Liver (tissue), 9 donors: ENCODE measurements around the gene CBX5. TPM values are rescaled to one million over a fixed set of nuclear protein-coding genes. Genes with fewer than 3 reads are reported as not detected.

Experiments used
- DNase-seq: peaks from one replicate; pipeline ENCODE4 v3.0.0-alpha.2; 2017; ENCODE audit warnings: low spot score
- H3K27ac ChIP-seq, 2 donors: one replicate each; pipeline ENCODE4 v1.7.0; 2013; ENCODE audit warnings: inconsistent platforms in 2 of 2, low read length in 2 of 2, control low read depth in 1 of 2, low read depth in 1 of 2, mild to moderate bottlenecking in 1 of 2
- H3K27me3 ChIP-seq, 4 donors: one replicate each; pipeline versions ENCODE4 v1.6.1 to v1.7.0; 2013; ENCODE audit warnings: low read length in 3 of 4, inconsistent platforms in 1 of 4, mild to moderate bottlenecking in 1 of 4, moderate library complexity in 1 of 4; ENCODE audit not compliant: control insufficient read depth in 4 of 4, insufficient read depth in 4 of 4
- H3K36me3 ChIP-seq, 4 donors: one replicate each; pipeline versions ENCODE4 v1.6.1 to v1.7.0; 2013; ENCODE audit warnings: low read length in 3 of 4, mild to moderate bottlenecking in 3 of 4, low read depth in 1 of 4, moderate library complexity in 1 of 4; ENCODE audit not compliant: control insufficient read depth in 4 of 4, insufficient read depth in 3 of 4
- H3K4me1 ChIP-seq, 4 donors: one replicate each; pipeline versions ENCODE4 v1.6.1 to v1.7.0; 2013; ENCODE audit warnings: low read length in 3 of 4, mild to moderate bottlenecking in 3 of 4, moderate library complexity in 1 of 4; ENCODE audit not compliant: control insufficient read depth in 4 of 4, insufficient read depth in 4 of 4
- H3K4me3 ChIP-seq, 3 donors: one replicate each; pipeline versions ENCODE4 v1.6.1 to v1.7.0; 2013; ENCODE audit warnings: low read length in 3 of 3, control low read depth in 1 of 3, low read depth in 1 of 3, mild to moderate bottlenecking in 1 of 3
- H3K9ac ChIP-seq, 2 donors: one replicate each; pipeline ENCODE4 v1.7.0; 2013; ENCODE audit warnings: low read length in 2 of 2, mild to moderate bottlenecking in 2 of 2, moderate library complexity in 2 of 2, control low read depth in 1 of 2, low read depth in 1 of 2
- H3K9me3 ChIP-seq, 4 donors: one replicate each; pipeline versions ENCODE4 v1.6.1 to v1.7.0; 2013; ENCODE audit warnings: low read length in 3 of 4; ENCODE audit not compliant: control insufficient read depth in 4 of 4
- ATF3 ChIP-seq: IDR thresholded peaks from 2 replicates; pipeline ENCODE4 v1.6.1; 2016; ENCODE audit warnings: antibody characterized with exemption
- CTCF ChIP-seq: fragments of 150-350 bp; IDR thresholded peaks from 2 replicates; pipeline ENCODE4 v1.5.1; 2017; ENCODE audit warnings: improper control_type of control experiment, low read depth, low read length; ENCODE audit not compliant: missing input control
- FOXA1 ChIP-seq: IDR thresholded peaks from 2 replicates; pipeline ENCODE4 v1.6.1; 2016; ENCODE audit warnings: antibody characterized with exemption
- HNF4A ChIP-seq, 2 donors: conservative IDR thresholded peaks; 2 replicates each; pipeline ENCODE4 v1.6.1; 2016; ENCODE audit warnings: antibody characterized with exemption in 2 of 2, mild to moderate bottlenecking in 2 of 2
- JUND ChIP-seq, 2 donors: IDR thresholded peaks; 2 replicates each; pipeline ENCODE4 v1.6.1; 2016; ENCODE audit warnings: antibody characterized with exemption in 2 of 2
- MAX ChIP-seq: IDR thresholded peaks from 2 replicates; pipeline ENCODE4 v1.6.1; 2016; ENCODE audit warnings: antibody characterized with exemption
- RAD21 ChIP-seq, 2 donors: IDR thresholded peaks; 2 replicates each; pipeline ENCODE4 v1.6.1; 2016; ENCODE audit warnings: antibody characterized with exemption in 2 of 2, mild to moderate bottlenecking in 2 of 2
- REST ChIP-seq: IDR thresholded peaks from 2 replicates; pipeline ENCODE4 v1.6.1; 2016; ENCODE audit warnings: antibody characterized with exemption, mild to moderate bottlenecking
- RXRA ChIP-seq, 2 donors: IDR thresholded peaks; 2 replicates each; pipeline ENCODE4 v1.6.1; 2017 to 2018; ENCODE audit warnings: antibody characterized with exemption in 2 of 2, mild to moderate bottlenecking in 1 of 2
- SP1 ChIP-seq: IDR thresholded peaks from 2 replicates; pipeline ENCODE4 v1.6.1; 2018; ENCODE audit warnings: antibody characterized with exemption, mild to moderate bottlenecking
- TAF1 ChIP-seq: conservative IDR thresholded peaks from 2 replicates; pipeline ENCODE4 v1.6.1; 2016; ENCODE audit warnings: antibody characterized with exemption, mild to moderate bottlenecking
- ZBTB33 ChIP-seq: IDR thresholded peaks from 2 replicates; pipeline ENCODE4 v1.6.1; 2016; ENCODE audit warnings: antibody characterized with exemption
- WGBS: extraction: QIAGEN DNeasy Blood & Tissue Kit; methylation state at CpG from one replicate; pipeline ENCODE4 v1.1.7; 2013; 5-methylcytosine and 5-hydroxymethylcytosine counted together
- polyA plus RNA-seq, 2 donors: library from polyadenylated mRNA; stranded (reverse) in 1 of 2; unstranded in 1 of 2; fragments of 200-250 nt in 1 of 2; fragments of >200 nt in 1 of 2; fragmentation: Nextera tagmentation in 1 of 2; extraction: Ambion mirVana in 1 of 2; gene quantifications; one replicate each; pipeline versions ENCODE4 v1.2.1 to v1.2.3, GENCODE V29; 2013 to 2015
- total RNA-seq, 2 donors: library from RNA; depleted of rRNA; stranded (reverse); fragments of >200 nt; gene quantifications; one replicate each; pipeline ENCODE4 v1.2.3, GENCODE V29; 2014
- donor health status: healthy.
- donor health status: healthy.
- donor health status: healthy.
- donor health status: healthy.
- donor health status: healthy.

Gene CBX5
- total and polyA plus RNA-seq, 4 donors: 4.4 to 62.3 (median 12.6) TPM

GRCh38 chr12:54301428-54302048, 21.6 kb upstream of the CBX5 start:
- Histone ChIP-seq H3K36me3 (no peaks in the 10 kb centered on the region), H3K9me3 (no peaks in the 10 kb centered on the region), H3K9ac (no peak overlapping the region), H3K27me3 (no peaks in the 10 kb centered on the region), H3K4me3 (no peak overlapping the region), H3K27ac (no peak overlapping the region), H3K4me1 (peaks cover 2 to 18% (median 8%) of the 10 kb centered on the region in 4 donors)
- no peak for TF ChIP-seq REST
- DNase-seq: peak; percentile 41
- 83% methylated on average over 1 of the region's 1 CpG for WGBS

GRCh38 chr12:54300732-54301427, 21.0 kb upstream of the CBX5 start, which contains the start of gene NFE2:
NFE2 (minus strand) TSS chr12:54301015; CDS start chr12:54295248, 5,767 bp downstream.
- Histone ChIP-seq H3K4me1 (peaks cover 2 to 18% (median 7%) of the 10 kb centered on the region in 4 donors), H3K27ac (peak within 1 kb of the TSS in 1 of 2 donors; percentile 28), H3K36me3 (no peaks in the 10 kb centered on the region), H3K9ac (no peak within 1 kb of the TSS), H3K9me3 (no peaks in the 10 kb centered on the region), H3K4me3 (peak within 1 kb of the TSS in 1 of 3 donors; percentile 2), H3K27me3 (no peaks in the 10 kb centered on the region)
- TF ChIP-seq RAD21 (IDR thresholded peaks at IDR 0.05) (no peak), ATF3 (no peak), FOXA1 (no peak), ZBTB33 (no peak), REST (no peak), JUND (IDR thresholded peaks at IDR 0.05) (no peak), TAF1 (no peak), SP1 (no peak), MAX (no peak), RXRA (IDR thresholded peaks at IDR 0.05) (no peak), HNF4A (conservative IDR thresholded peaks at IDR 0.05) (no peak), CTCF (no peak)
- WGBS: 9% methylated on average over 26 of the region's 26 CpGs
- peak; percentile 77 for DNase-seq
